Measurements from ENCODE around the gene SARNP.

SARNP gene

DNA sequence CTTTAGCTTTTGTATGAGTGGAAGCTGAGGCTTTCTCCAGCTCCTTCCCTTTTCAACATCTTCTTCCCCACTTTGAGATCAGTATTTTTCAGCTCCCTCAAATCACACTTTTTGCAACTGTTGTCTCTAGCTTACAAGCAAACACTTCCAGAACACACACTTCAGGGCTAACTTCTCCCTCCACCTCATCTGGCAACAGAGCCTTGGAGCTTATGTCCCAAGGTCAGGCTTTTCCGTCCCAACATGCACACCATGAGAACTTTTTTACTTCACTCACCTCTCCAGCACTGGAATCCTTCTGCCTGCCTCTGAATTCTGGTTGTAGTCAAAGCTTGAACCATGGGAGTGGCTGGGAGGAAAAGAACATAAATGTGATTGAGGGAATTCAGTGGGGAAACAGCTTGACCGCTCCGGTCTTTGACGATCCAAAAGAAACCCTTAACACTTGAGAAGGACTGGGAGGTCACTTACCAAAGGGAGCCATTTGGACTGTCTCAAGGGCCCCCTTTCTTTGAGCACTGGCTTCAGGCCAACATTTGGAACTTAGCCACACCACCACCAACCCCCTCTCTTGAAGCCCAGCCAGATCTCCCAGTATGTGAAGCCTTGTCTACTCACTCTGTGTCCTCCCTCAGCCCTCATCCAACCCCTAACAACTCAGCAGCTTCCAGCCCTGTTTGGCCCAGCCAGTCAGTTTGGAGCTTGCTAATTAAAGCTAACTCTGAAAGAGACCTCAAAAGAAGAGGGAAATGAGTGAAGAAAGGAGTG lies 105.6 kb downstream of the SARNP start:
- H3K4me3 Mint-ChIP-seq: no peak overlapping the region
- H3K36me3 Mint-ChIP-seq (ENCODE audit: low read depth): peaks cover 1% of the 10 kb centered on the region
- peaks cover 47% of the 10 kb centered on the region for H3K27me3 Mint-ChIP-seq (ENCODE audit: low read depth)
- peaks cover 19% of the 10 kb centered on the region for H3K4me1 Mint-ChIP-seq (ENCODE audit: low read depth)
- no peaks in the 10 kb centered on the region for H3K9me3 Mint-ChIP-seq
- no peak overlapping the region for H3K27ac Mint-ChIP-seq

DNA sequence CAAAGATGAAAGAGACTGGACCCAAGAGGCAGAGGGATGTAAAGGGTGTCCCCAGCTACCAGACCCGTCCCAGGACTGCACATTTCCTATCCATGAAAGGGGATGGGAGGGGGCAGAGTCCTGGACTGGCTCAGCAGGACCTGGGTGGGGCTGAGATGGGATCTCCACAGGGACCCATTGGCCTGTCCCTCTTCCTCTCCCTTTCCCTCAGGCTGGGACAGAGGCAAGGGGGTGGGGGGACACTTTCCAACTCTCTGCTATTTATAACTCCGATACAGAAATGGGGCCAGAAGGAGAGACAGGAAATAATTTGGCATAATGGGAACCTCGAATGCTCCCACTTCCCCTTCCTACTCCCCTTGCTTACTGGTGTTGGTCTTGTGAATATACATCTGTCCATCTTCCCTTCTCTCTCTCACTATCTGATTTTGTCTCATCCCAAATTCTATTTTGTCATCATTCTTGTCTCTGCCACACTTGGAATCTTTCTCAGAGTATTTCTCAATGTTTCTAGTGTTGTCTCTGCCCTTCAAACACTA lies 108.8 kb downstream of the SARNP start:
- Mint-ChIP-seq H3K36me3 (ENCODE audit: low read depth) (no peaks in the 10 kb centered on the region), H3K4me1 (ENCODE audit: low read depth) (peaks cover 13% of the 10 kb centered on the region), H3K27ac (no peak overlapping the region), H3K27me3 (ENCODE audit: low read depth) (peaks cover 69% of the 10 kb centered on the region), H3K9me3 (no peaks in the 10 kb centered on the region), H3K4me3 (peak overlapping the region; percentile 83)

DNA sequence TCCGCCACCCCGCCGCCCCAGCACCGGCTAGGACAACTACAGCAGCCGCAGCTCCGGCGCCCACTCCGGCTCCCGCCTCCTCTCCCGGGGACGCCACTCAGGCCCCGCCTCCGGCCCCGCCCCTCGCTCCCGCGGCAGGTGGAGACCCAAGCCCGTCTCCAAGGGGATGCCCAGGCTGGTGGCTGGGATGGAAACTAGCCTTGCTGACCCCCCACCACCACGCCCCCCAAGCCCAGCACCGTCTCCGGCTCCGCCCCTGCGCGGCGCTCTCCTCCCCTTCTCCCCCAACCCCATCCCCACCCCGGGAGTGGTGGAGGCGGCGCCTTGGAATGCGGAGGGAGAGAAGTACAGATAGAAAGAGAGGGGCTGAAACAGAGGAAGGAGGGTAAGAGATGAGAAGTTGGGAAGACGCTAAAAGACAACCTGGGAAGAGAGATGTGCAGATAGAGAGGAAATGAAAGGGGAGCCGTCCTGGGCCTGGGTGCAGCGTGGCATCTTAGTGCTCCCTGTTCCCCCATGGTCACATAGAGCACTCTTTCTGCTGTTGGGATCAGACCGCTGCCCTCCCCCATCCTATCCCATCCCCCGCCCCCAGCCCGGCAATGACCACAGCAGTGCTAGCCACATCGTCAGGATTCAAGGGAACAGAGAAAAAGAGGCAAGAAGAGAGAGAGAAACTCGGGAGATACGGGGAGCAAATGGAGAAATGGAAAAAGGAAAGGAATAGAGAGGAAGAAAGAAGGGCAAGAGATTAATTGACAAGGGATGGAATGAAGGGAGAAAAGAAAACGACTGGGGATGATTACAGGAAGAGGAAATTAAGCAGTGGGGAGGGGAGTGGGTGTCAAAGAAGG lies 109.5 kb downstream of the SARNP start, which contains the start of gene ITGA7:
Gene ITGA7, minus strand, starts transcription at position 64 of the 854 bp plus-strand sequence. CDS start 222 bp downstream, outside the sequence.
- H3K9me3 Mint-ChIP-seq: no peaks in the 10 kb centered on the region
- H3K27me3 Mint-ChIP-seq (ENCODE audit: low read depth): peaks cover 71% of the 10 kb centered on the region

More for the DNA sequence above, 109.5 kb downstream of the SARNP start, which contains the start of gene ITGA7:
- H3K27ac Mint-ChIP-seq: no peak within 1 kb of the TSS
- peak within 1 kb of the TSS; percentile 83 for H3K4me3 Mint-ChIP-seq
- peaks cover 13% of the 10 kb centered on the region for H3K4me1 Mint-ChIP-seq (ENCODE audit: low read depth)
- H3K36me3 Mint-ChIP-seq (ENCODE audit: low read depth): no peaks in the 10 kb centered on the region
